NCI-H446 (cell line): ENCODE measurements around the gene IGIP.

ENCODE experiments used
- DNase-seq, 2 experiments: peaks; one replicate each; lab custom pipeline; 2025; lab: John Stamatoyannopoulos, UW

The IGIP gene

GRCh38 chr5:140111011-140111858 lies 14.5 kb upstream of the IGIP start:
- DNase-seq = no peak

DNA sequence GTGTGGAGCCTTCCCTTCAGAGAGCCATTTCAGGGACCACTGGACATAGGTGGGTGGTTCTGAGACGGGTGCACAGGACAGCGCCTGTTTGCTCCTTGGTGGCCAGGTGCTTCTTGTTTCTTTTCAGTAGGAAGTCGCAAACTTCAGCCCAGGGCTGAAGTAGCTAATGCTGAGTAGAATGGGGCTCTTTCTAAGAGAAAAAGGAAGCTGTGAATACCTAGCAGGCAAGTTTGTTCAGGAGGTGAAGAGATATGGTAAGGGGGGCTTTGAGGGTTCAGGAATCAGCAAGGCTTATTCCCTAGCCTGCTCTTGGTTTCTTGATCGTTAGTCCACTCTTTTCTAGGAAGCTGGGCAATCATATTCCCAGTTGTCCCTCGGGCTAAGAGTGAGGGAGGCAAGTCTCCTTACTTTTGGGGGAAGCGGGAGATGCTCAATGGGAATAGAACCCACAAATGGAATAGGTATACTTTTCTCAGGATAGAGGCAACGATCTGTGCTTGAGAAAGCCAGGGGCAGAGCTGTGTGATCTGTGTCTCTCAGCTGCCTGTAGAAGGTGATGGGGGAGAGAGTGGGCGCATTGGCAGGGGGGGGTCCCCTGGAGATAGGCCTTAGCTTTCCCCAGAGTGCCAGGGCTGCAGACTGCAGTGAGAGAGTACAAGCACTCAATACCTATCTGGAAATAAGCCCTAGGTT lies 13.7 kb upstream of the IGIP start:
- DNase-seq = no peak

DNA sequence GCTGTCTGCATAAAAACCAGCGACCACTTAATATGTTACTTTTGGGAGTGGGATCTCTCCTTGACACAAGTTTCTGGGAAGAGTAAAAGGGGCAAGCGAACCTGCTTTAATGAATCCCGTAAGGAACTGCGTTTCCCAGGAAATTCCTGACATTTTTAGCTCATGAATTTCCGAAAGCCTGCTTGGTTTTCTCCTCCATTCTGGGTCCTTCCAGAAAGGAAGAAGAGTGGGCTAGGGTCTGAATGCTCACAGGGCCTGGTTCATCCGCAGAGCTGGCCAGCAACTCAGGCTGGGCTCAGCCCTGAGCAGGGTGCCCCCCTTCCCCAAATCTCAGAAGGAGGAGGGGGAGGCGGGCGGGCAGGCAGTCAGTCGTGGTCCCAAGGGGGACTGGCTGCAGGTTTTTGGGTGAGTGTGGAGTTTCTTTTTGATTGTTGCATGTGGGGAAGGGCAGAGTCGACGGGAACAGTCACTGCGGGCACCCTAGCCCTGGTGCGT lies 13.0 kb upstream of the IGIP start:
- DNase-seq = no peak

GRCh38 chr5:140113180-140113698 lies 12.5 kb upstream of the IGIP start:
- no peak for DNase-seq

- peak; percentile 79 to 91 for DNase-seq
These were observed 12.0 kb upstream of the IGIP start, which contains the start of gene PURA for GRCh38 chr5:140113699-140114263. Gene PURA, plus strand, starts transcription at chr5:140114109. Its CDS starts 73 bp downstream, at chr5:140114182.

- no peak for DNase-seq
These were observed 11.2 kb upstream of the IGIP start for GRCh38 chr5:140114341-140115185.

DNA sequence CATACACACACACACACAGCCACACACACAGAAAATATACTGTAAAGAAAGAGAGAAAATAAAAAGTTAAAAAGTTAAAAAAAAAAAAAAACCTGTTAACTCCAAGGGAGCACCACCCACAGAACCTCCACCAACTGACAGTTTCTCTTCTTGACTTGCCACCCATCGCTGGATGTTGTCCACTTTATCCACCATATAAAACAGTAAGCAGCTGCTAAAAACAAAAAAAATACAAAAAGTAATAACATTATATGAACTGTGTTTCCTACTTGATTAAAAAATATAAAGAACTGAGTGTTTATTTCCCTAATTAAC lies 10.6 kb upstream of the IGIP start:
- no peak for DNase-seq

DNA sequence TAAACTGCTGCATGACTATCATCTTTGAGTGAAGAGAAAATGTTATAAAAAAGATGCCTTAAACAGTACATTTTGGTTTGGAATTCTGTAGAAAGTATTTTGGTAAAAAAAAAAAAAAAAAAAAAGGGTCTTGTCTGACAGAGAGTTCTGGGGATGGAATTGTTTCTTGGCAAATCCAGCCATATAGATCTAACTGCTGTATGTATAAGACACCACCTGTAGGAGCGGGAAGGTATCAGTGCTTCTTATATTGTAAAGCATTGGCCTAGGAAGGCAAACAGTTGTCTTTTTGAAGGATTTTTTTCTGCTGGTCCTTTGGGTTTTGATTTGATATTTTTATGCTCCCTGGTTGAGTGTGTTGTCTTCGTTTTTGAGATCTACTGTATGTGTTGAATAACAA lies 9.0 kb upstream of the IGIP start:
- DNase-seq = no peak

GRCh38 chr5:140117523-140117922 lies 8.2 kb upstream of the IGIP start:
- DNase-seq = no peak

DNA sequence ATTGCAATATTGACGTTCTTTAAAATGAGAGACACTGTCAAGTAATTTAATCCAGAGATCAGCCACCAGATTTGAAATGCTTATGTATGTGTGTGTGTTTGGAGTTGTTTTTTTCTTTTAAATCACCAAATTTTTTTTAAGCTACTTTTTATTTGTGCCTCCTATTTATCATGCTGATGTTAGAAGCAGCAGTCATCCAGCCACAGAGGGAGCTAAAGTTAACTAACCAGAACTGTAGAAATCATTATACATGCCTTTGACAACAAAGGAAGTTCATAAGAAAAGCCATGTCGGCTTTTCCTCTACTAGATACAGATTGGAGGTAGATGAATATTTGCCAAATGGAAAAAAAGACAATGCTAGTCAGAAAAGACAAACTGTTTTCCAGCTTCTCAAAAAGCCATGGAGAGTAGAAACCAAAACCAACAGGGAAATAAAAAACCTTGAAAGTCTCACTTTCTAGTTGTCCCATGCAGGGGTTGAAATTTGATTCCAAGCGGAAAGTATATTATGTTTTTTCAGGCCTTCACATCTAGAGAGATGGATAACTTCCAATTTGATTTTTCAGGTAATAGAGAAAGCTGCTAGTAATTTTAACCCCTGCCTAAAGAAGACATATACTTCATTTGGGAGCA lies 7.3 kb upstream of the IGIP start:
- no peak for DNase-seq

DNA sequence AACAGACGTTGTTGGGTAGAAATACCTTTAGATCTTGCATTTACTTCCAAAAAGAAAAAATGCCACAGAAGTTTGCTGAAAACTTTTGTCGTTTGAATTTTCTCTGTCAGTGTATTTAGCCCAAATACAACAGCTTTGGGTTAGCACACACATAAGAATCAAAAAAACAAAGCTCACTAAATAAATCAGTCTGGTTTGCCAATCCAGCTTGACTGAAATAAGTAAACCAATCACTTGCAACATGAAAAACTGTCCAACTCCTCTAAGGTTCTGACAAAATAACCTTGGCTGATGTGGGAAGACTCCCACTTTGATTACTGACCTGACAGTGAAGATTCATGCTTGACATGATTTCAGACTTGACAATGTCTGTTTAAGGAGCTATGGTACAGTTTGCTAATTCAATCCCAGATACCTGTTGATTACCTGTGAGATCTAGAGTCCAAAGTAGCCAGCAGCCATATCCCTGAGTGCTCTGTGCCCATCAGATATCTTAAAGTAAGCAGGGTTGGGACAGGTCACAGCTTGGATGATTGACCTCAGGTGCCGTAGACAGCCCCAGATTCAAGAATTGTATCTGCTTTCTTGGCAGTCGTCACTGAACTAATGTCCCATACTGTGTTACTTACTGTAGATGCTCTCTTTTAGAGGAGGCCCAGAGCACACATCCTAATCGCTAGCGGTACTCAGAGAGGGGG lies 727 bp downstream of the IGIP start:
- no peak for DNase-seq

- DNase-seq = no peak
These were observed 2.6 kb downstream of the IGIP start for GRCh38 chr5:140128376-140128775.

DNA sequence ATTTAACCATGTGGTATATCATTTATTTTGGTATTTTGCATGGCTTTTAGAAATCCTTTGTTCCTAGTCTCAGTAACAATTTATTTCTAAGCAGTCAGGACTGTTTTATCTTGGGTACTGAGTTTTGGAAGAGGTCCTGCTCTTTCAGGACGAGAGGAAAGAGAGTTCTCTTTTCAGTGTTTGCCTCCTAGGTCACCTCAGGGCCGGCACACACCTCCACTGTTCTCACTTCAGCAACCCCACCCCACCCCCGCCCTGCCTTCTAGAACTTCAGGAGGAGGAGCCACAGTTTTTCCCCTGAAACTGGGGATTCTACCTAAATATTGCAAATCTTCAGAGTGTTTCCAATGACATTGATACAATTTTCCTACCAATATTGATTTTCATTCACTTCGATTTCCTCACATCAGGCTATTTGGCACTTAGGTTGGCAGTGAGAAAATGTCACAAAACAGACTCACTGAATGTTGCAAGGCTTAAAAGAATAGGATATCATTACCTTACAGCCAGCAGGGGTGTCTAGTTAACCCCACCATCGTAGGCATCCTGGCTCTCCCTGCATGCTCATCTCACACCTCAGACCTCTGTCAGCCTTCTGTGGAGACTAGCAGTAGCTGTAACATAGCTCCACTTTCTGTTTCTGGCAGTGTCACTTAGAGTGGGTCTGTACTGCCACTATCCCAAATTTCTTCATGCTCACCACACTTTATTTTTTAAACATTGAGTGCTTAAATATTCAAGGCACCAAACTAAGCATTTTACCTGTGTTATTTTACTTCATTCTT lies 5.4 kb downstream of the IGIP start:
- DNase-seq = no peak

GRCh38 chr5:140131967-140132409 lies 6.3 kb downstream of the IGIP start:
- no peak for DNase-seq

DNA sequence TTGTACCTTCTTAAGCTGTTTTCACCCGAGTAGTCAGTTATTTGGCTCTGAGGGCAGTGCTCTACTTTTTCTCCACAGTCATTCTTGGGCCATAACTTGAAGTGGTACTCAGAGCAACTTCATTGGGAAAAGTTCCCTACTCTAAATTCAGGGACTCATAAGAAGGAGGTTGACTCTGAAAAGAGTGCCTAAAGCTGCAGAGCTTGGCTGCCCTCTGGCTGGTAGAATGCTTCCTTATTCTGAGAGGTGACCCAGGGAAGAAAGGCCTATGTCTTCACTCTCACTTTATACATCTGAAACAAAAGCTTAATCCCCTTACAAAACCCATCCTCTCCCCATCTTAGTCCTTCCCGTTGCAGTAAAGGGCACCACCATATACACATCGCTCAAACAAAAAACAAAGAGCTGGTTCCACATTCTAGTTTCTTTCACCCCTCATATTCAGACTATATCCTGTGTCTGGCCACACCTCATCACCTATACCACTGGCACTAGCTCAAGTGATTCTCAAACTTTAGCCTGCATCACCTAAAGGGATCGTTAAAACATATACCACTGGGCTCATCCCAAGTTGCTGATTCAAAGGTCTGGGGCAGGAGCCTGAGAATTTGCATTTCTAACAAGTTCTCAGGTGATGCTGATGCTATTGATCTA lies 7.9 kb downstream of the IGIP start:
- DNase-seq = no peak

GRCh38 chr5:140134277-140134935 lies 8.7 kb downstream of the IGIP start:
- DNase-seq = no peak

DNA sequence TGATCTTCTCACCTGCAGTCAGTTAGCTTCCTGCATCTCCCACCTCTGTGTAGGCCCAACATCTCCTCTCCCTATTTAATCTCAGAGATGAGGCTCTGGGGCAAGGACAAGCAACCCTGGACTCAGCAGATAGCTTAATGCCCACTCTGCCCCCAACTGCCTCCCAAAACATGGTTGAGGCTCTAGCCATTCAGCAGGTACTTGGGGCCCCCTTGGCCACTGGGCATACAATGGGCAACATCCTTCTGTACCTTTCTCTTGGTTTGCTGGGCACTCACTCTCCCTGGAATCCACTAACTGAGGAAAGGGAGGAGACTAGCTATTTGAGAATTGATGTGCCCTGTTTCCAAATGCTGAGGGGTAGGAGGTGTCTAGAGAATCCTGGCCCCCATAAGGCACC lies 9.4 kb downstream of the IGIP start:
- DNase-seq = no peak

DNA sequence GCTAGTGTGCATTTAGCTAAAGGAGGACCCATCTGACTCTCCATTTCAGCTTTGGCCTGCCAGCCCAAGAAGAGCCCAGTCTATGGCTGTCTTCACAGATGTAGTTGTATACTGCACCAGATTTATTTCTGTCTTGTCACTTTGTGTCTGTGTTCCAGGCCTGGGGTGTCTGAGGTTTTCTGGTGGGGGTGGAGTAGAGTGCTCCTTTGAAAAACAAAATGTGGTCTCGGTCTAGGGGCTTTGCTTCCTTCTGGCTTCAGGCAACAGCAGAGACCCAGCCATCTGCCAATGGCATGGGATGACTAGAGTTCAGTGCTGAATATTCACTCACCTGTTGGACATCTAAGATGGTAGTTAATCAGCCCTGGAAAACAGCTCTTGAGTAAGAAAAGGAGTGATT lies 10.9 kb downstream of the IGIP start:
- DNase-seq = no peak

DNA sequence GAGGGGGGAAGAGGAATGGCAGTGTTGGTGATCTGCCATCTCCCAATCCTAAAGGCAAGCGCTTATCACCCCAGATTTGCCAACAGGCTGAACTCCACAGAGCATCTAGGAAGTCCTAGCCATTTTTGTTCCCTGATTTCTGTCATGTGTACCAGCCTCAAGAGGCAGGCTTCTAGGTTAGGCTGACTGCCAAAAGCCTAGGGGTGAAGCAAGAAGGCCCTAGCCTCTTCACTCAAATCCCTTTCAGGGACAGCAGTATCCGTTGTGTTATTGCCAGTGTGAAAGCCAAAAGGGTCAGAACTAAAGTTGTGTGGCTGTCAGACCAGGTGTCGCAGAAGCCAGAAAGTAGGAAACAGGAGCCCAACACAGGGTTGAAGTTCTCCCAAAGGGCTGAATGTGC lies 14.7 kb downstream of the IGIP start:
- no peak for DNase-seq
